ENCODE measurements around the gene MORN3. TPM values are rescaled to one million over a fixed set of nuclear protein-coding genes. Genes with fewer than 3 reads are reported as not detected.

Gene MORN3
- total and polyA plus RNA-seq, 2 of the 4 experiments (the other 2 are of a cell fraction), result 0.18 to 0.22 TPM

- no peak overlapping the region for H2BK20ac ChIP-seq (ENCODE audit: low read depth, low read length)
- ATAC-seq (ENCODE audit: low read depth), result no peak
- H4K91ac ChIP-seq (ENCODE audit: insufficient read depth, low read depth, low read length), result no peak overlapping the region
- in situ Hi-C loops (cut with MboI; ENCODE audit: low sequenced_read_pairs), result no loop called here
- 0 out of 4 replicates have a peak, but pooled peaks cover 0 to 4% of the 10 kb centered on the region in 2 experiments for H3K79me1 ChIP-seq (ENCODE audit: low read depth in 1 of 2, low read length in 2 of 2)
- H2BK5ac ChIP-seq (ENCODE audit: low read depth, low read length, poor library complexity, severe bottlenecking), result no peak overlapping the region
- no peaks in the 10 kb centered on the region for H3K36me3 ChIP-seq (ENCODE audit: control insufficient read depth, insufficient read depth, low read length)
- H3K18ac ChIP-seq (ENCODE audit: low read depth, low read length), result no peak overlapping the region
- no peaks in the 10 kb centered on the region for H3K9me3 ChIP-seq (ENCODE audit: control insufficient read depth, insufficient read depth, low read length)
- H3K9ac ChIP-seq (ENCODE audit: low read depth, low read length), result no peak overlapping the region
- no peak overlapping the region for H2BK120ac ChIP-seq (ENCODE audit: low read depth, low read length)
- H3K4me3 ChIP-seq (ENCODE audit: insufficient read depth, low read depth, low read length), result no peak overlapping the region
- intact Hi-C loops (cut with micrococcal nuclease), result no loop called here
- H3K4me2 ChIP-seq (ENCODE audit: low read depth, low read length), result no peak overlapping the region
- 0 out of 2 replicates have a peak, but pooled peaks cover 3% of the 10 kb centered on the region for H3K9me1 ChIP-seq (ENCODE audit: insufficient read depth, low read length)
- 93% methylated on average over 2 of the region's 8 CpGs; no CpG with 5 or more reads in 1 of the 2 experiments for WGBS, 2 experiments (ENCODE audit: extremely low coverage in 2 of 2, insufficient read length in 1 of 2)
- H3K27me3 ChIP-seq (ENCODE audit: control insufficient read depth, insufficient read depth, low read length), result no peaks in the 10 kb centered on the region
- TF ChIP-seq RFX5 (IDR thresholded peaks at IDR 0.05; ENCODE audit: low read depth, low read length), result no peak
- TF ChIP-seq CHD1 (IDR thresholded peaks at IDR 0.05; ENCODE audit: low read depth, low read length), result no peak
- no peak for TF ChIP-seq MAFK (IDR thresholded peaks at IDR 0.05; ENCODE audit: low read depth, low read length)
- no peak for TF ChIP-seq USF2 (IDR thresholded peaks at IDR 0.05; ENCODE audit: low read depth, low read length)
- no peak for TF ChIP-seq RAD21 (IDR thresholded peaks at IDR 0.05; ENCODE audit: low read length)
- TF ChIP-seq NFE2L2 (IDR thresholded peaks at IDR 0.05; ENCODE audit: low read depth, low read length), result no peak
- no peak overlapping the region for H3K4ac ChIP-seq (ENCODE audit: low read depth, low read length)
- H3K14ac ChIP-seq (replicated peaks; ENCODE audit: low read depth, low read length), result no peak overlapping the region
- H4K5ac ChIP-seq (ENCODE audit: low read depth, low read length), result no peak overlapping the region
- H4K8ac ChIP-seq (ENCODE audit: low read depth in 2 of 2, low read length in 2 of 2), result no peak overlapping the region
- ChIA-PET POLR2A (ENCODE audit: unreplicated experiment) (no interaction called here), CTCF (no interaction called here)
- no peak overlapping the region for H3K27ac ChIP-seq (ENCODE audit: insufficient read depth, low read length)
- H2BK15ac ChIP-seq (ENCODE audit: low read depth, low read length), result no peak overlapping the region
- H2AK5ac ChIP-seq (ENCODE audit: low read depth, low read length), result no peak overlapping the region
- H3K4me1 ChIP-seq (ENCODE audit: control insufficient read depth, insufficient read depth, low read length), result no peaks in the 10 kb centered on the region
- H4K20me1 ChIP-seq (ENCODE audit: insufficient read depth, low read length), result no peaks in the 10 kb centered on the region
- no peak overlapping the region for H3K23ac ChIP-seq (ENCODE audit: low read depth, low read length)
- no peak overlapping the region for H2AK9ac ChIP-seq (replicated peaks; ENCODE audit: low read depth, low read length, poor library complexity)
- dilution Hi-C loops (cut with HindIII; ENCODE audit: low sequenced_read_pairs, unreplicated experiment), result no loop called here
- no peak overlapping the region for H2AFZ ChIP-seq (replicated peaks; ENCODE audit: low read length, poor library complexity)
- H3K56ac ChIP-seq (ENCODE audit: extremely low read depth, insufficient read depth, low read length), result no peak overlapping the region
- BruUV-seq (replicated peaks), result no TSS peak
- no peak for DNase-seq
These were observed 19.6 kb downstream of the MORN3 start for GRCh38 chr12:121649819-121650353.

Data from IMR-90 (cell line).